Measurements from ENCODE around the gene CHCHD3. TPM values are rescaled to one million over a fixed set of nuclear protein-coding genes. Genes with fewer than 3 reads are reported as not detected.

Gene CHCHD3
- total and polyA plus RNA-seq, 4 donors, result 20.1 to 78.0 (median 46.9) TPM

GRCh38 chr7:133081119-133081598, 731 bp downstream of the CHCHD3 start:
- TF ChIP-seq CTCF (IDR thresholded peaks at IDR 0.05; ENCODE audit: control extremely low read depth, extremely low read depth), result no peak
- Histone ChIP-seq H3K9me3 (ENCODE audit: control insufficient read depth in 4 of 4, insufficient read depth in 3 of 4, low read length in 3 of 4) (no peaks in the 10 kb centered on the region), H3K4me1 (ENCODE audit: control insufficient read depth in 5 of 5, insufficient read depth in 5 of 5, low read length in 5 of 5) (peaks cover 0 to 22% (median 0%) of the 10 kb centered on the region in 5 donors), H3K27me3 (ENCODE audit: control insufficient read depth in 3 of 3, insufficient read depth in 3 of 3, low read length in 2 of 3) (no peaks in the 10 kb centered on the region), H3K27ac (ENCODE audit: low read depth in 1 of 2, low read length in 1 of 2) (peak overlapping the region; percentile 85 to 93), H3K4me3 (peak overlapping the region; percentile 92), H3K9ac (ENCODE audit: insufficient read depth in 1 of 2, low read length in 2 of 2) (peak overlapping the region; percentile 83 to 84), H3K36me3 (ENCODE audit: control insufficient read depth in 4 of 4, insufficient read depth in 4 of 4, low read length in 4 of 4) (peaks cover 0 to 1% (median 0%) of the 10 kb centered on the region in 4 donors)
- ATAC-seq (ENCODE audit: insufficient read depth, low FRiP score) (no peak), DNase-seq (no peak)
- 5 to 11% methylated on average over 8 of the region's 8 CpGs for WGBS, 2 donors

- Histone ChIP-seq H3K4me3 (no peak overlapping the region), H3K4me1 (ENCODE audit: control insufficient read depth in 5 of 5, insufficient read depth in 5 of 5, low read length in 5 of 5) (peaks cover 0 to 25% (median 5%) of the 10 kb centered on the region in 5 donors), H3K27me3 (ENCODE audit: control insufficient read depth in 3 of 3, insufficient read depth in 3 of 3, low read length in 2 of 3) (no peaks in the 10 kb centered on the region), H3K36me3 (ENCODE audit: control insufficient read depth in 4 of 4, insufficient read depth in 4 of 4, low read length in 4 of 4) (peaks cover 0 to 1% (median 0%) of the 10 kb centered on the region in 4 donors), H3K9ac (ENCODE audit: insufficient read depth in 1 of 2, low read length in 2 of 2) (no peak overlapping the region), H3K27ac (ENCODE audit: low read depth in 1 of 2, low read length in 1 of 2) (no peak overlapping the region), H3K9me3 (ENCODE audit: control insufficient read depth in 4 of 4, insufficient read depth in 3 of 4, low read length in 3 of 4) (no peaks in the 10 kb centered on the region)
- DNase-seq (no peak), ATAC-seq (ENCODE audit: insufficient read depth, low FRiP score) (no peak)
- no peak for TF ChIP-seq CTCF (IDR thresholded peaks at IDR 0.05; ENCODE audit: control extremely low read depth, extremely low read depth)
- 86 to 87% methylated on average over 5 of the region's 5 CpGs for WGBS, 2 donors
These were observed 2.6 kb downstream of the CHCHD3 start for GRCh38 chr7:133079296-133079695.

- Histone ChIP-seq H3K4me3 (no peak overlapping the region), H3K4me1 (ENCODE audit: control insufficient read depth in 5 of 5, insufficient read depth in 5 of 5, low read length in 5 of 5) (peaks cover 0 to 35% (median 5%) of the 10 kb centered on the region in 5 donors), H3K9me3 (ENCODE audit: control insufficient read depth in 4 of 4, insufficient read depth in 3 of 4, low read length in 3 of 4) (no peaks in the 10 kb centered on the region), H3K9ac (ENCODE audit: insufficient read depth in 1 of 2, low read length in 2 of 2) (no peak overlapping the region), H3K36me3 (ENCODE audit: control insufficient read depth in 4 of 4, insufficient read depth in 4 of 4, low read length in 4 of 4) (peaks cover 0 to 1% (median 0%) of the 10 kb centered on the region in 4 donors), H3K27ac (ENCODE audit: low read depth in 1 of 2, low read length in 1 of 2) (no peak overlapping the region), H3K27me3 (ENCODE audit: control insufficient read depth in 3 of 3, insufficient read depth in 3 of 3, low read length in 2 of 3) (no peaks in the 10 kb centered on the region)
- DNase-seq (no peak), ATAC-seq (ENCODE audit: insufficient read depth, low FRiP score) (no peak)
- TF ChIP-seq CTCF (IDR thresholded peaks at IDR 0.05; ENCODE audit: control extremely low read depth, extremely low read depth), result no peak
- 64 to 82% methylated on average over 4 of the region's 4 CpGs for WGBS, 2 donors
These were observed 4.5 kb downstream of the CHCHD3 start for GRCh38 chr7:133077394-133077793.

- no peak for ATAC-seq (ENCODE audit: insufficient read depth, low FRiP score)
- H3K4me1 ChIP-seq (ENCODE audit: control insufficient read depth in 5 of 5, insufficient read depth in 5 of 5, low read length in 5 of 5), result peaks cover 0 to 39% (median 5%) of the 10 kb centered on the region in 5 donors
- H3K27me3 ChIP-seq (ENCODE audit: control insufficient read depth in 3 of 3, insufficient read depth in 3 of 3, low read length in 2 of 3), result no peaks in the 10 kb centered on the region
- peaks cover 0 to 1% (median 0%) of the 10 kb centered on the region in 4 donors for H3K36me3 ChIP-seq (ENCODE audit: control insufficient read depth in 4 of 4, insufficient read depth in 4 of 4, low read length in 4 of 4)
- no peak overlapping the region for H3K27ac ChIP-seq (ENCODE audit: low read depth in 1 of 2, low read length in 1 of 2)
- TF ChIP-seq CTCF (IDR thresholded peaks at IDR 0.05; ENCODE audit: control extremely low read depth, extremely low read depth), result no peak
- H3K9me3 ChIP-seq (ENCODE audit: control insufficient read depth in 4 of 4, insufficient read depth in 3 of 4, low read length in 3 of 4), result no peaks in the 10 kb centered on the region
- DNase-seq, result no peak
- no peak overlapping the region for H3K4me3 ChIP-seq
- 68 to 69% methylated on average over 2 of the region's 2 CpGs for WGBS, 2 donors
- H3K9ac ChIP-seq (ENCODE audit: insufficient read depth in 1 of 2, low read length in 2 of 2), result no peak overlapping the region
These were observed 5.7 kb downstream of the CHCHD3 start for GRCh38 chr7:133076142-133076541.

All from lung (tissue), 12 donors.